Keratinocyte (primary cell): Measurements from ENCODE around the gene PDK1. TPM values are rescaled to one million over a fixed set of nuclear protein-coding genes. Genes with fewer than 3 reads are reported as not detected.

ENCODE experiments used
- DNase-seq: peaks from one replicate; pipeline ENCODE4 v3.0.0-alpha.2; 2011; ENCODE audit warnings: low read depth, missing footprints, low spot score
- FAIRE-seq: peaks from 2 replicates; lab custom pipeline; 2011; peaks lifted over from hg19 to GRCh38; lab: Jason Lieb, UNC
- H2AFZ ChIP-seq: 2 replicates; pipeline ENCODE4 v1.6.0; 2012; ENCODE audit warnings: low read length, control low read depth, inconsistent platforms; ENCODE audit not compliant: control insufficient read depth
- H3K27ac ChIP-seq: 2 replicates; pipeline ENCODE4 v1.5.1; 2011; ENCODE audit warnings: low read length; ENCODE audit not compliant: control insufficient read depth, insufficient read depth
- H3K27me3 ChIP-seq: 3 replicates; pipeline ENCODE4 v1.6.0; 2011; ENCODE audit warnings: low read length; ENCODE audit not compliant: control insufficient read depth, insufficient read depth; ENCODE audit errors: extremely low read depth
- H3K36me3 ChIP-seq, 2 experiments: 2 replicates in 1 of 2; 3 replicates in 1 of 2; pipeline ENCODE4 v1.5.1; 2011; ENCODE audit warnings: low read length in 2 of 2, mild to moderate bottlenecking in 1 of 2; ENCODE audit not compliant: control insufficient read depth in 2 of 2, insufficient read depth in 2 of 2; ENCODE audit errors: extremely low read depth in 1 of 2
- H3K4me1 ChIP-seq: 3 replicates; pipeline ENCODE4 v1.5.1; 2011; ENCODE audit warnings: low read length; ENCODE audit not compliant: control insufficient read depth, insufficient read depth; ENCODE audit errors: extremely low read depth
- H3K4me2 ChIP-seq: 3 replicates; pipeline ENCODE4 v1.6.0; 2011; ENCODE audit warnings: low read depth, low read length; ENCODE audit not compliant: control insufficient read depth, insufficient read depth; ENCODE audit errors: extremely low read depth
- H3K4me3 ChIP-seq, 3 experiments: fragments of 200-600 bp in 1 of 3; sonication (generic) in 1 of 3; 2 replicates in 2 of 3; 3 replicates in 1 of 3; pipeline ENCODE4 v1.5.1; 2011 to 2016; ENCODE audit warnings: low read length in 3 of 3, mild to moderate bottlenecking in 3 of 3, control low read depth in 2 of 3, inconsistent platforms in 1 of 3, low read depth in 1 of 3, mixed read lengths in 1 of 3, mixed run types in 1 of 3, moderate library complexity in 1 of 3; ENCODE audit not compliant: control insufficient read depth in 2 of 3, insufficient read depth in 2 of 3; ENCODE audit errors: extremely low read depth in 1 of 3
- H3K79me2 ChIP-seq: 2 replicates; pipeline ENCODE4 v1.6.0; 2012; ENCODE audit warnings: low read length; ENCODE audit not compliant: control insufficient read depth, insufficient read depth
- H3K9ac ChIP-seq: 3 replicates; pipeline ENCODE4 v1.6.0; 2011; ENCODE audit warnings: low read length; ENCODE audit not compliant: control insufficient read depth, insufficient read depth; ENCODE audit errors: extremely low read depth
- H3K9me1 ChIP-seq: 3 replicates; pipeline ENCODE4 v1.6.0; 2011; ENCODE audit warnings: low read length; ENCODE audit not compliant: control insufficient read depth, insufficient read depth; ENCODE audit errors: extremely low read depth
- H3K9me3 ChIP-seq: 2 replicates; pipeline ENCODE4 v1.5.1; 2012; ENCODE audit warnings: low read depth, low read length; ENCODE audit not compliant: control insufficient read depth
- H4K20me1 ChIP-seq: 3 replicates; pipeline ENCODE4 v1.6.0; 2011; ENCODE audit warnings: low read length; ENCODE audit not compliant: control insufficient read depth, insufficient read depth; ENCODE audit errors: extremely low read depth
- EZH2 ChIP-seq: IDR thresholded peaks from one replicate; pipeline ENCODE4 v1.6.1; 2012; ENCODE audit warnings: inconsistent platforms, mild to moderate bottlenecking, low read length, moderate library complexity
- dilution Hi-C: fragments of 300-500 bp; cut with MboI; formaldehyde crosslinking; loops from one replicate; pipeline ENCODE4 v1.7.0; 2020; ENCODE audit warnings: low sequenced_read_pairs; ENCODE audit not compliant: extremely low pct_ligation_motif_present
- polyA plus RNA-seq, 5 experiments: library from polyadenylated mRNA; depleted of rRNA in 3 of 5; stranded (reverse) in 3 of 5; stranded (forward) in 1 of 5; unstranded in 1 of 5; fragments of >200 nt; gene quantifications; 1 replicate in 1 of 5; 2 replicates in 3 of 5; 3 replicates in 1 of 5; pipeline versions ENCODE4 v1.2.1 to v1.2.3, GENCODE V29; 2011 to 2012; ENCODE audit warnings: missing spikeins in 2 of 5, low read depth in 1 of 5, low replicate concordance in 1 of 5
- TF ChIP-seq, protein P1 (sequence below), 3 experiments: IDR thresholded peaks in 1 of 3; conservative IDR thresholded peaks in 1 of 3; optimal IDR thresholded peaks in 1 of 3; 2 replicates in 2 of 3; 3 replicates in 1 of 3; pipeline versions ENCODE3 to v1.5.1; 2011; ENCODE audit warnings: low read length in 3 of 3, mild to moderate bottlenecking in 3 of 3, moderate library complexity in 2 of 3, control low read depth in 1 of 3, inconsistent platforms in 1 of 3; ENCODE audit not compliant: insufficient read depth in 2 of 3; ENCODE audit errors: extremely low read depth in 1 of 3

PDK1 gene
- polyA plus RNA-seq, 1 donor (not counting 4 experiments of a cell fraction or from before 2014, with no cell fraction given) = 29.2 TPM

DNA sequence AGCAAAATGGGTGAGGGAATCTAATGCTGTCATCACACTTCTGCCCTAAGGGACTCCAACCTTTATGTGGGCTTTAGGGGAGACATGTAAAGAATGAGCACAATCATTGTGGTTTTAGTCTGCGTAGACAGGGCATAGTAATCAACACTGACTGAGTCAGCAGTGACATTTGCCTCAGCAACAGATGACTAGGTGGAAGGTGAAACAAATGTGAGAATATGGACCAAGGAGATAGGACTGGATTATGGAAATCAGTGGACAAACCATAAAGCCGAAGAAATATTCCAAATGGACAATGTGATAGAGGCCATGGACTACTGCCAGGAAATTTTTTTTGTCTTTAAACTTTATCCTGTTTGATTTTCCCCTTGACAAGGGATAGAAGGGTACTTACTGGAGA, 83.9 kb downstream of the PDK1 start:
- H4K20me1 ChIP-seq = no peaks in the 10 kb centered on the region
- no peak overlapping the region for H3K4me3 ChIP-seq
- dilution Hi-C loops = no loop called here
- H3K9me3 ChIP-seq = no peaks in the 10 kb centered on the region
- peaks cover 10% of the 10 kb centered on the region for H3K4me1 ChIP-seq
- H3K79me2 ChIP-seq = no peaks in the 10 kb centered on the region
- no peak overlapping the region for H2AFZ ChIP-seq
- TF ChIP-seq, protein P1, sequence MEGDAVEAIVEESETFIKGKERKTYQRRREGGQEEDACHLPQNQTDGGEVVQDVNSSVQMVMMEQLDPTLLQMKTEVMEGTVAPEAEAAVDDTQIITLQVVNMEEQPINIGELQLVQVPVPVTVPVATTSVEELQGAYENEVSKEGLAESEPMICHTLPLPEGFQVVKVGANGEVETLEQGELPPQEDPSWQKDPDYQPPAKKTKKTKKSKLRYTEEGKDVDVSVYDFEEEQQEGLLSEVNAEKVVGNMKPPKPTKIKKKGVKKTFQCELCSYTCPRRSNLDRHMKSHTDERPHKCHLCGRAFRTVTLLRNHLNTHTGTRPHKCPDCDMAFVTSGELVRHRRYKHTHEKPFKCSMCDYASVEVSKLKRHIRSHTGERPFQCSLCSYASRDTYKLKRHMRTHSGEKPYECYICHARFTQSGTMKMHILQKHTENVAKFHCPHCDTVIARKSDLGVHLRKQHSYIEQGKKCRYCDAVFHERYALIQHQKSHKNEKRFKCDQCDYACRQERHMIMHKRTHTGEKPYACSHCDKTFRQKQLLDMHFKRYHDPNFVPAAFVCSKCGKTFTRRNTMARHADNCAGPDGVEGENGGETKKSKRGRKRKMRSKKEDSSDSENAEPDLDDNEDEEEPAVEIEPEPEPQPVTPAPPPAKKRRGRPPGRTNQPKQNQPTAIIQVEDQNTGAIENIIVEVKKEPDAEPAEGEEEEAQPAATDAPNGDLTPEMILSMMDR (optimal IDR thresholded peaks at IDR 0.05 in 1 of 3, IDR thresholded peaks at IDR 0.05 in 1 of 3, conservative IDR thresholded peaks at IDR 0.05 in 1 of 3; ENCODE audit: extremely low read depth in 1 of 3, insufficient read depth in 2 of 3, low read length in 3 of 3) = no peak
- no peak for TF ChIP-seq EZH2
- H3K36me3 ChIP-seq = no peaks in the 10 kb centered on the region
- no peak overlapping the region for H3K27ac ChIP-seq
- no peak overlapping the region for H3K4me2 ChIP-seq
- no peak overlapping the region for H3K9ac ChIP-seq
- no peaks in the 10 kb centered on the region for H3K9me1 ChIP-seq
- H3K27me3 ChIP-seq = no peaks in the 10 kb centered on the region
- DNase-seq (no peak), FAIRE-seq (peak; percentile 91)

DNA sequence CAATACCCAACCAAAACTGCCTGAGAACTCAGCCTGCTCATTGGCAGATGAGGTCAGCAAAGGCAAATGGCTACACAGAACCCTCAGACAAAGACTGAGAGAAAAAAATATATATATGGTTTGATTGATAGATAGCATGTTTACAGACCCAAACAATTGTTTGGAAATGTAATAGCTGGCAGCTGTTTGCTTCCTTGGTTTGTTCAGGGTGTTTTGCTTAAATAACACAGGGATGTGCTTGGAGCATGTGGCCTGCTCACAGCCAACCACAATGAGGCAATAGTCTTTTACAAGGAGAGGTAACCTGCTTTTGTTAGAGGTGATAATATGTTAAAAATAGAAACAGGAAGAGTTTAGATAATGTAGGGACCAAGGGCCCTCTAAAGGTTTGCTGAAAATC, 84.5 kb downstream of the PDK1 start:
- no peaks in the 10 kb centered on the region for H3K9me1 ChIP-seq
- no peaks in the 10 kb centered on the region for H4K20me1 ChIP-seq
- FAIRE-seq (no peak), DNase-seq (no peak)
- TF ChIP-seq EZH2 = no peak
- TF ChIP-seq, protein P1 (optimal IDR thresholded peaks at IDR 0.05 in 1 of 3, IDR thresholded peaks at IDR 0.05 in 1 of 3, conservative IDR thresholded peaks at IDR 0.05 in 1 of 3; ENCODE audit: extremely low read depth in 1 of 3, insufficient read depth in 2 of 3, low read length in 3 of 3) = no peak
- dilution Hi-C loops = no loop called here
- no peak overlapping the region for H3K4me3 ChIP-seq
- no peaks in the 10 kb centered on the region for H3K79me2 ChIP-seq
- no peaks in the 10 kb centered on the region for H3K27me3 ChIP-seq
- H3K36me3 ChIP-seq = no peaks in the 10 kb centered on the region
- H3K4me2 ChIP-seq = no peak overlapping the region
- no peaks in the 10 kb centered on the region for H3K9me3 ChIP-seq
- no peak overlapping the region for H3K9ac ChIP-seq
- no peak overlapping the region for H3K27ac ChIP-seq
- H2AFZ ChIP-seq = no peak overlapping the region
- H3K4me1 ChIP-seq = peaks cover 10% of the 10 kb centered on the region
